Activated CD8-positive, alpha-beta memory T cell treated with anti-CD3 and anti-CD28 coated beads for 48 hours (primary cell): ENCODE measurements around the gene MMP24OS.
"Not testable (repeated sequence)": the region's sequence is repeated elsewhere in the genome, so short reads cannot be mapped to it uniquely, and the experiment has no call there.

Experiments
- DNase-seq, 3 experiments: peaks; one replicate each; pipeline ENCODE4 v3.0.0-alpha.2; 2020; ENCODE audit warnings: low read depth in 2 of 3, low spot score in 2 of 3

The MMP24OS gene

DNA sequence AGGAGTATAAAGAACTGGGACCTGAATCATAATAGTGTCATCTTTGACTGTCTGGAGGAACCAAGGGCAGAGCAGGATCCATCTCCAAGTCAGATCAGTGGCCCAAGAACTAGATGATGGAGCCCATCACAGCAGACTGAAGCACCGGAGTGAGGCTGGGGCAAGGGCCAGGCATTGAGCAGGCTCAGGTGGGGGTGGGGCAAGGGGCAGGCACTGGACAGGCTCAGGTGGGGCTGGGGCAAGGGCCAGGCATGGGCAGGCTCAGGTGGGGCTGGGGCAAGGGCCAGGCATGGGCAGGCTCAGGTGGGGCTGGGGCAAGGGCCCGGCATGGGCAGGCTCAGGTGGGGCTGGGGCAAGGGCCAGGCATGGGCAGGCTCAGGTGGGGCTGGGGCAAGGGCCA lies 25.3 kb downstream of the MMP24OS start:
- not testable (repeated sequence) for DNase-seq

DNA sequence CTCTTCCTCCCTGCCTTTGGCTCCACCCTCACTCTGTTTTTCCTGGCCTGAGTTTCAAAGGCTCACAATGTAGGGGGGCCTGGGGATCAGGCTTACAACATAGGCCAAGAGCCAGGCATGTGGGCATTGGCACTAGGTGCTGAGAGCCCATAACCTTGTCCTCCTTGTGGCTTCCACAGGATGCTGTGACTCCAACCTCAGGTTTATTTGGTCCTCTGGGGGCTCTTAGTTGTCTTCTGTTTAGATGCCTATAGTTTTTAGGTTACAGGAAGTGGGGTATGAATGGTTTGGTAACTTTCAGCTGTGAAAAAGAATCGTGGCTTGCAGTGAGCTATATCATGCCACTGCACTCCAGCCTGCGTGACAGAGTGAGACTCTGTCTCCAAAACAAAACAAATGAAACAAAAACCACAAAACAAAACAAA lies 25.9 kb downstream of the MMP24OS start:
- DNase-seq, result no peak

DNA sequence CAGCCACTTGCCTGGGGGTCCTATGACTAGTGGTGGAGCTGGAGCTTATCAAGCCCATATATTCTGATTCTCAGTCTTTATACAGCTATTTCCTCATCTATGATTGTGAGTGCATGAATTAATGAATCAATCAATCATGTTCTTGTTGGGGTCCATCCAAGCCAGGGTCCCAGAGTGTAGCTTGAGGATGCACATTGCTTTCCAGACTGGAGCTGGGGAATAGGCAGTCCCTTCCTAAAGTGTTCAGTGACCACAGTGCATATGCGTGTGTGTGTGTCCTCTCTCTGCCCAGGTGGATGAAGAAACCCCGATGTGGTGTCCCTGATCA lies 26.3 kb downstream of the MMP24OS start:
- DNase-seq, result no peak

DNA sequence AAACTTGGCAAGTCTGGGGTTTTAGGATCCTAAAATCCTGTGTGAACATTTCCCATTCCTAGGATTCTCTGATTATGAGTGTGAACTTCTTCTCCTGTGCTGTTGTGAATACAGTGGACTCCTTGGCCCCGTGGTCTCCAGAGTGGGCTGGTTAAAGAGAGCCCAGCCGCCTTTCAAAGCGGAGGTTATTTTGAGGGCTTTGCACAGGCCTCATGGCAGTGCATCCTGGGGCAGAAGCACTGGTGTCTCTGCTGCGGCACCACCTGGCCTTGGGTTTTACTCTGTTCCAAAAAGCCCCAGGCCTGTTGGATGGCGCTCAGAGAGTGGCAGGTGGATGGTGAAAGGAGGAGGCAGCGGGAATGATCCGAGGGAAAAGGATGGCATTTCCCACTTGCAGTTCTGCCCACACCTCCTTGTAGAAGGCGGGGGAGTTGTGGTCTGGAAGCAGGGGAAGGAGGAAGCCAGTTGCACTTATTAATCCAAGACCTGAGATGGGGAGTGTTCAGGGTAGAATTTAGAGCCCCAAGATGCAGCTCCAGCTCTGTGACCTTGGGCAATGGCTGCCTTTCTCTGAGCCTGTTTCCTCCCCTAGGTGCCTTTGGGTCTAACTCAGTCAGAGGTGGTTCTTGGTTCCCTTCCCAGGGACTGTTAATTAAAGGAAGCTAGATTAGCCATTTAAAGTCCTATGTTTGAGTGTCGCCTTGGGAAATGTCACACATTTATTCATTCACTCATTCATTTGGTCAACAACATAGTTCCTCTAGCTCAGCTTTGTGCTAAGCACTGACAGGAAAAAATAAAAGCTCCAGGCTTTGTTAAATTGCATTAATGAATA lies 29.1 kb downstream of the MMP24OS start:
- no peak for DNase-seq

DNA sequence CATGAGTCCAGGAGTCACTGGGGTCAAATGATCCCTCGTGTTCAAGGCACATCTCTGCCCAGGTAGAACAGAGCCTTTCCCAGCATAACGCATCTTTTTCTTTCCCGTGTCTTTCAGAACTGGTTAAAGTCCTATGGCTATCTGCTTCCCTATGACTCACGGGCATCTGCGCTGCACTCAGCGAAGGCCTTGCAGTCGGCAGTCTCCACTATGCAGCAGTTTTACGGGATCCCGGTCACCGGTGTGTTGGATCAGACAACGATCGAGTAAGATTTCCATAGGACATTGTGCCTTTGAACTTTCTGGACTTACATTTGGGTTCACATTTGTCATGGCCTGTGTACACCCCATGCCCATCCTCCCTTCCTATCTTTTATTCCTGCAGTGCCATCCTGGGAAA lies 31.2 kb downstream of the MMP24OS start:
- DNase-seq, result no peak

DNA sequence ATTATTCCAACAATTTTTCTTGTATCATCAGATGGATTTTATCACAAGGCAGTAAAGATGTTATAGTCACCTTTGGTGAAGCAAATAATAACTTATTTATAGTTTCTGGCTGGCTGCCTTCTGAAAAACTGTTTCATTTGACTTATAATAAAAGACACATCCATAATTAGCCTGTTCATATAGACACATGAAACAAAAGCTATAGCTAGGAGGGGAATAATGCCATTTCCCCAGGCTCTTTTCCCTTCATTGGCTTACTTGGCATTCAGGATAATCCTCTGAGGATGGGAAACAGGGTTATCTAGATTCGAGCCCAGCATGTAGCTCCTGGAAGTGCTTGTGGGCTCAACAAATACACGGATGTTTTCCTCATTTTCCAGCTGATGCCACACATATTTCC lies 33.9 kb downstream of the MMP24OS start:
- DNase-seq, result no peak

DNA sequence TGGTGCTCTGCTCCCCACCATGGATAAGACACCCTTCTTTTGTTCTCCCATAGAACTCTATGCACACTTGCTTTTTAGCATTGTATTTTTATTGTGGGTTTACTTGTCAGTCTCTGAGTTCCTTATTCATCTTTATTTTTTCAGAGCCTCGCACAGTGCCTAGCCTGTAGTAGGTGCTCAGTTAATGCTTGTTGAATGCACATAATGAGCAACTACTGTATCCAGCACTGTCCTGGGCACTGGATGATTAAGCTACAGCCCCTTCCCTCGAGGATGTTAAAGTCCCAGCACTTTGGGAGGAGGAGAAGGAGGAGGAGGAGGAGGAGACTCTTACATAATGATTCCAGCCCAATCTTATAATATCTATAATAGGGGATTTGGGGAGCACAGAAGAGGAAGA lies 34.6 kb downstream of the MMP24OS start:
- DNase-seq, result no peak

DNA sequence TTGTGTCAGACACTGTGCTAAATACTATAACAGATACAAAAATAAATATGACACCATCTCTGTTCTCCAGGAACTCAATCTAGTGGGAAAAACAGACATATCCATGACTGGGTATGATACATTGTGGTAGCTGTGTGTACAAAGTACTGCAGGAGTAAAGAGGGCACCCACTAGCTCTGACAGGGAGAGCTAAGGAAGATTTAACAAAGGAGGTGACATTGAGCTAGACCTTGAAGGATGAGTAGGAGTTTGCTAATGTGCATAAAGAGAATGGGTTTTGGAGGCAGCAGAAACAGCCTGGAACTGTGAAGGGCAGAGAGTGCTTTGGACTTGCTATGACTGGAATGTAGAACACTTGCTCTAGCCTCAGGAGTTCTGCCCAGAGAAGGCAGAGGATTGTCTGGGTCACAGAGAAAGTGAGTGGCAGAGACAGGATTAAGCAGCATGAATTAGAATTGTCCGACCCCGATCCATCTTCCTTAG lies 37.1 kb downstream of the MMP24OS start:
- no peak for DNase-seq

DNA sequence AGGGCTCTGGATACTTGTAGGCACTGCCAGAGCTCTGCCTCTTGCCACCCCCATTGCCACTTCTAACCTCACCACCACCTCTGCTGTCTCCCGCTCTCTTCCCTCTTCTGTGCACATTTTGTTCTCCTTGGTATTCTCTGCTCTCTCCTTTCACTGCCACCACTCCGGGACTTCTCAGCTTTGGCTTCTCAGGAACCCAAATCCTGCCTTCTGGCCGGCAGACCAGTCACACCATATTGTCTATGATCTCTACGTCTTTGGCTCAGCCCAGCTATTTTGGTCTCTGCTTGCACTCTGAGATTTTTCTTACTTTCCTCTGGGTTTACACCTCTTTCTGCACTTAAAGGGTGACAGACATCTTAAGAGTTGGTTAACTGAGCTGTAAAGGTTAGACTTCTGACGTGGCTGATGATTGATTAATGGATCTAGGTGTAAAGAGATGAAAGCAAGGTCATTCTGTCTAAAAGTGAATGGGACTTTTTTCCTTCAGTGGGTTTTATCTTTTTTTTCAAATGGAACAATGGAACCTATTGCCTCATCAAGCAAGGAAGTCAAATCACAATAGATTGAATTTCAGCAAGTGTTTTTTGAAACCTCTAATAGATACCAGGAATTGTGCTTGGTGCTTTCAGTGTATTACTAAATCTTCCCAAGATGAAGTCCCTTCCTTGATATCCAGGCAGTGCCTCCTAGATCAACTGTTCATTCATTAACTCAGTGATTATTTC lies 37.7 kb downstream of the MMP24OS start:
- no peak for DNase-seq

DNA sequence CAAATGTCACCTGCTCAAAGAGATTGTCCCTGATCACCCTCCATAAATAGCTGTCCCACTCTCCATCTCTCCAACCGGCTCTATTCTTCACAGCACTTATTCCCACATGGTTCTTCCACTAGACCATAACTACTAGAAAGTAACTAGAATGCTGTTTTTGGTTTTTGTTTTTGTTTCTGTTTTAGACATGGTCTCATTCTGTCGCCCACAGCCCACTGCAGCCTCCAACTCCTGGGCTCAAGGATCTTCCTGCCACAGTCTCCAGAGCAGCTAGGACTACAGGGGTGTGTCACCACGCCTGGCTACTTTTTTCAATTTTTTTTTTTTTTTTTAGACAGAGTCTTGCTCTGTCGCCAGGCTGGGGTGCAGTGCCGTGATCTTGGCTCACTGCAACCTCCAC lies 39.2 kb downstream of the MMP24OS start:
- DNase-seq, result no peak

DNA sequence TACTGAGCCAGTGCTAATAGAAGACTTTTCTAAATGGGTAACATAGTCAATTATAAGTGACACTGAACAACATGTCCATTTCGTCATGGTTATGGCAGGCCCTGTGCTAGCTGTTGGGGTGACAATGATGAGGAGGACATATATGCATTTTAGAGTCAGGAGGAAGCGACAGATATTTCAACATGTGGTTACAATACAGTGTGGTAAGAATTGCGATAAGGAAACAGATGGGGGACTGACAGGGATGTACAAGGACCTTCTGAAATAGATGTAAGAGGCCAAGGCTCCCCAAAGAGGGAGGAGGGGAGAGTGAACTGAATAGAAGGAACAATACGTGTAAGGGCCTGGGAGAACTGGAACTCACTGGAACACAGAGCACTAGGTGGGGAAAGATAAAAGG lies 39.8 kb downstream of the MMP24OS start:
- no peak for DNase-seq

DNA sequence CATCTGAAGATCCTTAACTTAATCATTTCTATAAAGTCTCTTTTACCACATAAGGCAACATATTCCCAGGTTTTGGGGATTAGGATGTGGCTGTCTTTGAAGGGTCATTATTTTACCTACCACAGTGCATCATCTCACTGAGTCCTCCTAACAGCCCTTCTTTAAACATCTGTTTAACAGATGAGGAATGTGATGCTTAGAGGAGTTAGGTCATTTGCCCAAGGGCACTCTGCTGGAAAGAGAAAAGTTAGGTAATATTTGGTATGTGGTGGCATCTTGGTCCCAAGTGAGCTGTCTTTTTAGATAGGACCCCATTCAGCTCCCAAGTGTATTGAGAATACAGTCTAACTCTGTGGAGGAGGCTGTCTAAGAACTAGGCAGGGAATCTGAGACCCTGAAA lies 40.4 kb downstream of the MMP24OS start:
- no peak for DNase-seq

DNA sequence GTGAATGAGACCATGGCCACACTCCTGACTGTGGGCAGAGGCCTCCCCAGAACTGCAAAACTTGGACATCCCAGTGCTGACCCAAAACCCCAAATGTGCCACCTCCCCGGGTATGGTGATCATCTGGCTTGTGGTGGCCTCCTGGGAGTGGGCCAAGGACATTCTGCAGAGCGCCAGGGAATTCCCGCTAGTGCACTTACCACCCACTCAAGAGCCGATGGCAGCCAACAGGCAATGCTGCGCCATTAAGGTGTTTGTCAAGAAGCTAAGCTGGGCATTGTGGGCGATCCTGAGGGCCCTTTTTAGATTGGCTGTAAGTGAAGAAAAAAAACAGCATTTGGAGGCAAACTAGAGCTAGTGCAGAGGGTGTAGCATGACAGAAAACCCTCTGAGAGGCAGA lies 42.0 kb downstream of the MMP24OS start:
- DNase-seq, result no peak

DNA sequence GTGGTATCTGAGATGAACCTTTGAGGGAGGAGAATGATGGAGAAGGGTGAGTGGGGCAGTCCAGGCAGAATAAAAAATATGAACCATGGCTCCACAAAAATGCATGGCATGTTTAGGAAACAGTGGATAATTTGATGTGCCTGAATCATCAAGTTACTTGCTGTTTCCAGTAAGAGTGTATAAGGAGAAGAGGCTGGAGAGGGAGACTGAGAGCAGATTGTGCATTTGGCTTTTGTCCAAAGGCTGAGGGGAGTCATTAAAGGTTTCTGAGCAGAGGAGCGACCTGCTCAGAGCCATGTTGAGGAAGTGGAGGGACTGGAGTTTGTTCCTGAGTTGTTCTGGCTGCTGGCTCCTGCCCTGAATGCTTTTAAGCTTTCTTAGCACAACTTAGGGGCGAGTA lies 45.3 kb downstream of the MMP24OS start:
- no peak for DNase-seq

DNA sequence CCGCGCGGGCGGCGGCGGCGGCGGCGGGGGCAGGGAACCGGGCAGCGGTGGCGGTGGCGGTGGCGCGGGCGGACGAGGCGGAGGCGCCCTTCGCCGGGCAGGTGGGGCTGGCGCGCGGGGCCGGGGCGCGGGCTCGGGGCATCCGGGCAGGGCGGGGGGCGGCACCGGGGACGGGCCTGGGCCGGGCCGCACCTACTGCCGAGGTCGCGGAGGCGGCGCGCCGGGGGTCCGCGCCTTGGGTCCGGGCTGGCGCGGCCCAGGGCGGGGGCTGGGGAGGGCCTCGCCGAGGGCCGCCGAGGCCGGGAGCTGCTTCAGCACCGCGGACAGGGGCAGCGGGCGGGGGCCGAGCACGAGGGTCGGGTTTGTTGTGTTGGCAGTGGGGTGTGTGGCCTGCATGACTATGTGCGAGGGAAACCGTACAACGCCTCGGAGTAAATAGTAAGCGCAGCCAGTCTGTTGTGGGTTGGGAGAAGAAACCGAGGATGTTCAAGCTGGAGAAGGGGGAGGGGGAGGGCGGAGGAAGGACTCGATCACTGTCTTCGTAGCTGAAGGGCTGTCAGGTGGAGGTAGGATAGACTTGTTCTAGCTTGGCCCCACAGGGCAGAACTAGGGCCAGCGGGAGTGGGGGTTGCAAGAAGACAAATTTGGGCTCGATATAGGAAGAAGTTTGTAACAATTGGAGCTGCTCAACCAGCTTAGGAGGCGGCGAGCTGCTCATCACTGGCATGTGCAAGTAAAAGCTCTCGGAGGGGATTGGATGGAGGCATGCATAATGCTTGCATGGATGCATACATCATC lies 50.8 kb downstream of the MMP24OS start:
- peak in 1 of 3 experiments; percentile 18 for DNase-seq
